Measurements from ENCODE around the gene LIN7B. TPM values are rescaled to one million over a fixed set of nuclear protein-coding genes. Genes with fewer than 3 reads are reported as not detected.

Gene LIN7B
- total and polyA plus RNA-seq, 9 of the 15 experiments (the other 6 are each of a cell fraction or from before 2014, with no cell fraction given): 0.89 to 15.7 (median 4.0) TPM

DNA sequence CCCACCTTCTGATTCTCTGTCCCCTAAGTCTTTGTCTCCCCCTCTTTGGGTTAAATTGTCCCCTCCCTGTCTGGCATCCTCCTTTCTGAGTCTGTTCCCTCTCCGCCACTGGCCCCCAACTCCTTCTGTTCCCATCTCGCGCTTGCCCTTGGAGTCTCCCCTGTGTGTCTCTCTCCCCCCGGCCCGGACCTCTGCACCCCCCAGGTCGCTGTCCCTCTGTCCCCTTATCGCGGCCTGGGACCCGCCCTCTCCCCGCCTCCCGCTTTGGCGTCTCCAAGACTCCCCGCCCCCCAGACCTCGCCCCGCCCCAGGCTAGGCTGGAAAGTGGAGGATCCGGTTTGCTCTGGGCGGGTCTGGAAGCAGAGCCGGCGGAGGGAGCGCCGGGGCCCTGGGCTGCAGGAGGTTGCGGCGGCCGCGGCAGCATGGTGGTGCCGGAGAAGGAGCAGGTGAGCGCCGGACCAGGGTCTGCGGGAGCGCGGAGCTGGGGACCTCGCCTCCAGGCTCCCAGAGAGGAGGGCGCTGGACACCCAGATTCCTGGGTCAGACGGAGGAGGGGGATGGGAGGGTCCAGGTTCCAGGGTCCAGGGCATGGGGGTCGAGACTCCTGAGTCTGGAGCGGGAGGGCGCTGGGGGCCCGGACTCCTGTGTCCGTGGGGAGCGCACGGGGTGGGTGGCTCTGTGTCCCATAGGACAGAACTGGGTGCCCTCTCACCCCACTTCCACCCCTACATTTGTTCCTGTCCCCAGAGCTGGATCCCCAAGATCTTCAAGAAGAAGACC, 43.5 kb downstream of the LIN7B start, which contains the start of gene TRPM4 (continued):
- no peak for TF ChIP-seq CBFA2T2 (conservative IDR thresholded peaks at IDR 0.05)
- no peak for TF ChIP-seq XRCC4 (IDR thresholded peaks at IDR 0.05; ENCODE audit: extremely low read depth, insufficient read depth, insufficient read length)
- TF ChIP-seq C11orf30 (IDR thresholded peaks at IDR 0.05; ENCODE audit: low read depth): no peak
- TF ChIP-seq LEF1 (IDR thresholded peaks at IDR 0.05): peak; percentile 76
- TF ChIP-seq KLF16 (IDR thresholded peaks at IDR 0.05): peak; percentile 97
- TF ChIP-seq MCM7 (IDR thresholded peaks at IDR 0.05): no peak
- no peak for TF ChIP-seq CEBPG (CRISPR knock-in tag; IDR thresholded peaks at IDR 0.05)
- TF ChIP-seq CEBPG (tag; conservative IDR thresholded peaks at IDR 0.05 in 1 of 2, IDR thresholded peaks at IDR 0.05 in 1 of 2): no peak
- TF ChIP-seq FUS (optimal IDR thresholded peaks at IDR 0.05; ENCODE audit: low read depth, low read length): no peak
- TF ChIP-seq CBX2 (IDR thresholded peaks at IDR 0.05; ENCODE audit: insufficient read depth, low read length, poor library complexity, severe bottlenecking): no peak
- TF ChIP-seq, protein P1, sequence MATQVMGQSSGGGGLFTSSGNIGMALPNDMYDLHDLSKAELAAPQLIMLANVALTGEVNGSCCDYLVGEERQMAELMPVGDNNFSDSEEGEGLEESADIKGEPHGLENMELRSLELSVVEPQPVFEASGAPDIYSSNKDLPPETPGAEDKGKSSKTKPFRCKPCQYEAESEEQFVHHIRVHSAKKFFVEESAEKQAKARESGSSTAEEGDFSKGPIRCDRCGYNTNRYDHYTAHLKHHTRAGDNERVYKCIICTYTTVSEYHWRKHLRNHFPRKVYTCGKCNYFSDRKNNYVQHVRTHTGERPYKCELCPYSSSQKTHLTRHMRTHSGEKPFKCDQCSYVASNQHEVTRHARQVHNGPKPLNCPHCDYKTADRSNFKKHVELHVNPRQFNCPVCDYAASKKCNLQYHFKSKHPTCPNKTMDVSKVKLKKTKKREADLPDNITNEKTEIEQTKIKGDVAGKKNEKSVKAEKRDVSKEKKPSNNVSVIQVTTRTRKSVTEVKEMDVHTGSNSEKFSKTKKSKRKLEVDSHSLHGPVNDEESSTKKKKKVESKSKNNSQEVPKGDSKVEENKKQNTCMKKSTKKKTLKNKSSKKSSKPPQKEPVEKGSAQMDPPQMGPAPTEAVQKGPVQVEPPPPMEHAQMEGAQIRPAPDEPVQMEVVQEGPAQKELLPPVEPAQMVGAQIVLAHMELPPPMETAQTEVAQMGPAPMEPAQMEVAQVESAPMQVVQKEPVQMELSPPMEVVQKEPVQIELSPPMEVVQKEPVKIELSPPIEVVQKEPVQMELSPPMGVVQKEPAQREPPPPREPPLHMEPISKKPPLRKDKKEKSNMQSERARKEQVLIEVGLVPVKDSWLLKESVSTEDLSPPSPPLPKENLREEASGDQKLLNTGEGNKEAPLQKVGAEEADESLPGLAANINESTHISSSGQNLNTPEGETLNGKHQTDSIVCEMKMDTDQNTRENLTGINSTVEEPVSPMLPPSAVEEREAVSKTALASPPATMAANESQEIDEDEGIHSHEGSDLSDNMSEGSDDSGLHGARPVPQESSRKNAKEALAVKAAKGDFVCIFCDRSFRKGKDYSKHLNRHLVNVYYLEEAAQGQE (IDR thresholded peaks at IDR 0.05; ENCODE audit: borderline replicate concordance): peak; percentile 99
- TF ChIP-seq, protein P1 (CRISPR knock-in tag; IDR thresholded peaks at IDR 0.05; ENCODE audit: low read depth): no peak
- TF ChIP-seq RBM39 (optimal IDR thresholded peaks at IDR 0.05; ENCODE audit: low read depth, low read length): no peak
- no peak for TF ChIP-seq PYGO2 (tag; IDR thresholded peaks at IDR 0.05)
- no peak for TF ChIP-seq DDX20 (tag; IDR thresholded peaks at IDR 0.05; ENCODE audit: low read depth)
- no peak for TF ChIP-seq ZNF79 (CRISPR knock-in tag; IDR thresholded peaks at IDR 0.05; ENCODE audit: low read depth)
- TF ChIP-seq ZKSCAN8 (CRISPR knock-in tag; IDR thresholded peaks at IDR 0.05): no peak
- 0 out of 2 replicates have a peak, but pooled peaks have one; percentile 54 for TF ChIP-seq ZNF583 (CRISPR knock-in tag; IDR thresholded peaks at IDR 0.05)
- TF ChIP-seq, protein P2, sequence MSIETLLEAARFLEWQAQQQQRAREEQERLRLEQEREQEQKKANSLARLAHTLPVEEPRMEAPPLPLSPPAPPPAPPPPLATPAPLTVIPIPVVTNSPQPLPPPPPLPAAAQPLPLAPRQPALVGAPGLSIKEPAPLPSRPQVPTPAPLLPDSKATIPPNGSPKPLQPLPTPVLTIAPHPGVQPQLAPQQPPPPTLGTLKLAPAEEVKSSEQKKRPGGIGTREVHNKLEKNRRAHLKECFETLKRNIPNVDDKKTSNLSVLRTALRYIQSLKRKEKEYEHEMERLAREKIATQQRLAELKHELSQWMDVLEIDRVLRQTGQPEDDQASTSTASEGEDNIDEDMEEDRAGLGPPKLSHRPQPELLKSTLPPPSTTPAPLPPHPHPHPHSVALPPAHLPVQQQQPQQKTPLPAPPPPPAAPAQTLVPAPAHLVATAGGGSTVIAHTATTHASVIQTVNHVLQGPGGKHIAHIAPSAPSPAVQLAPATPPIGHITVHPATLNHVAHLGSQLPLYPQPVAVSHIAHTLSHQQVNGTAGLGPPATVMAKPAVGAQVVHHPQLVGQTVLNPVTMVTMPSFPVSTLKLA (conservative IDR thresholded peaks at IDR 0.05): peak; percentile 58 to 79
- no peak for TF ChIP-seq ZNF707 (CRISPR knock-in tag; conservative IDR thresholded peaks at IDR 0.05)
